ENCODE data around the gene PPM1K.

The PPM1K gene

GRCh38 chr4:88277711-88278225, 6.6 kb downstream of the PPM1K start:
- DNase-seq (ENCODE audit: low read depth in 1 of 2, low spot score in 1 of 2): no peak

GRCh38 chr4:88276952-88277710, 7.2 kb downstream of the PPM1K start:
- DNase-seq (ENCODE audit: low read depth in 1 of 2, low spot score in 1 of 2): no peak

GRCh38 chr4:88275949-88276515, 8.3 kb downstream of the PPM1K start:
- DNase-seq (ENCODE audit: low read depth in 1 of 2, low spot score in 1 of 2): no peak

- no peak for DNase-seq (ENCODE audit: low read depth in 1 of 2, low spot score in 1 of 2)
Observed at GRCh38 chr4:88275516-88275915, 8.8 kb downstream of the PPM1K start.

GRCh38 chr4:88268913-88269312, 15.4 kb downstream of the PPM1K start:
- no peak for DNase-seq (ENCODE audit: low read depth in 1 of 2, low spot score in 1 of 2)

- DNase-seq (ENCODE audit: low read depth in 1 of 2, low spot score in 1 of 2): no peak
Observed at GRCh38 chr4:88264336-88264735, 20.0 kb downstream of the PPM1K start.

- no peak for DNase-seq (ENCODE audit: low read depth in 1 of 2, low spot score in 1 of 2)
Observed at GRCh38 chr4:88257726-88258125, 26.6 kb downstream of the PPM1K start.

- no peak for DNase-seq (ENCODE audit: low read depth in 1 of 2, low spot score in 1 of 2)
Observed at GRCh38 chr4:88255111-88255510, 29.2 kb downstream of the PPM1K start.

- no peak for DNase-seq (ENCODE audit: low read depth in 1 of 2, low spot score in 1 of 2)
Observed at GRCh38 chr4:88251924-88252323, 32.4 kb downstream of the PPM1K start.

GRCh38 chr4:88247148-88247547, 37.2 kb downstream of the PPM1K start:
- no peak for DNase-seq (ENCODE audit: low read depth in 1 of 2, low spot score in 1 of 2)

- DNase-seq (ENCODE audit: low read depth in 1 of 2, low spot score in 1 of 2): no peak
Observed at GRCh38 chr4:88246600-88246999, 37.8 kb downstream of the PPM1K start.

GRCh38 chr4:88244816-88245579, 39.4 kb downstream of the PPM1K start:
- DNase-seq (ENCODE audit: low read depth in 1 of 2, low spot score in 1 of 2): no peak

GRCh38 chr4:88244056-88244455, 40.3 kb downstream of the PPM1K start:
- no peak for DNase-seq (ENCODE audit: low read depth in 1 of 2, low spot score in 1 of 2)

GRCh38 chr4:88242144-88242543, 42.2 kb downstream of the PPM1K start:
- no peak for DNase-seq (ENCODE audit: low read depth in 1 of 2, low spot score in 1 of 2)

- DNase-seq (ENCODE audit: low read depth in 1 of 2, low spot score in 1 of 2): no peak
Observed at GRCh38 chr4:88240297-88240714, 44.1 kb downstream of the PPM1K start.

- DNase-seq (ENCODE audit: low read depth in 1 of 2, low spot score in 1 of 2): no peak
Observed at GRCh38 chr4:88230969-88231771, 53.2 kb downstream of the PPM1K start.

- no peak for DNase-seq (ENCODE audit: low read depth in 1 of 2, low spot score in 1 of 2)
Observed at GRCh38 chr4:88230461-88230891, 53.9 kb downstream of the PPM1K start.

- no peak for DNase-seq (ENCODE audit: low read depth in 1 of 2, low spot score in 1 of 2)
Observed at GRCh38 chr4:88227734-88228133, 56.6 kb downstream of the PPM1K start.

GRCh38 chr4:88226143-88226542, 58.2 kb downstream of the PPM1K start:
- no peak for DNase-seq (ENCODE audit: low read depth in 1 of 2, low spot score in 1 of 2)

- DNase-seq (ENCODE audit: low read depth in 1 of 2, low spot score in 1 of 2): no peak
Observed at GRCh38 chr4:88225232-88226105, 58.9 kb downstream of the PPM1K start.
